Erythroblast (primary cell): Measurements from ENCODE around the gene FAM110A.

ENCODE experiments used
- GATA1 ChIP-seq: IDR thresholded peaks from 2 replicates; pipeline ENCODE4 v1.6.1; 2011; ENCODE audit warnings: low read depth, mild to moderate bottlenecking, control low read depth, low read length, moderate library complexity
- POLR2A ChIP-seq: IDR thresholded peaks from 2 replicates; pipeline ENCODE4 v1.6.1; 2011; ENCODE audit warnings: mild to moderate bottlenecking, low read length

- TF ChIP-seq POLR2A: no peak
- TF ChIP-seq GATA1: no peak
Observed at GRCh38 chr20:826695-827323, 6.7 kb upstream of the FAM110A start.
